Lower lobe of right lung (tissue), 2 donors: Measurements from ENCODE around the gene TOR1B. TPM values are rescaled to one million over a fixed set of nuclear protein-coding genes. Genes with fewer than 3 reads are reported as not detected.
A peak's percentile ranks its signal among the peaks of the same experiment; 100 is the strongest.

ENCODE experiments used
- ATAC-seq, 2 donors: fragments of 200-7000 bp; cut with Tn5 transposase; one replicate each; pipeline ENCODE4 v1.9.1; 2020 to 2022; ENCODE audit warnings: mild to moderate bottlenecking in 2 of 2, moderate library complexity in 2 of 2
- DNase-seq: peaks from one replicate; pipeline ENCODE4 v3.0.0-alpha.2; 2020
- H3K27ac ChIP-seq: fragments of 200-600 bp; one replicate; pipeline ENCODE4 v1.8.0; 2022
- H3K27me3 ChIP-seq: fragments of 200-600 bp; one replicate; pipeline ENCODE4 v1.8.0; 2022; ENCODE audit warnings: low read depth
- H3K36me3 ChIP-seq: fragments of 200-600 bp; one replicate; pipeline ENCODE4 v1.8.0; 2022; ENCODE audit warnings: mild to moderate bottlenecking
- H3K4me1 ChIP-seq: fragments of 200-600 bp; one replicate; pipeline ENCODE4 v1.8.0; 2022
- H3K4me3 ChIP-seq: fragments of 200-600 bp; one replicate; pipeline ENCODE4 v1.8.0; 2022; ENCODE audit warnings: mild to moderate bottlenecking
- H3K9me3 ChIP-seq: fragments of 200-600 bp; one replicate; pipeline ENCODE4 v1.8.0; 2022
- CTCF ChIP-seq: fragments of 200-600 bp; IDR thresholded peaks from one replicate; pipeline ENCODE4 v1.8.0; 2022; ENCODE audit warnings: antibody characterized with exemption, mild to moderate bottlenecking
- intact Hi-C: fragments of 100-400 bp; cut with DNase I; formaldehyde crosslinking; loops from one replicate; pipeline ENCODE4 v1.11.0; 2022
- long read RNA-seq: library from polyadenylated mRNA; unstranded; transcript quantifications from one replicate; pipeline ENCODE4 v2.0.0, GENCODE V29; 2021
- total RNA-seq: library from RNA; stranded (reverse); fragmentation: NEBNext Ultra II Directional; extraction: Animal tissue kit (Norgen Biotek cat#: 25700); gene quantifications from one replicate; pipeline ENCODE4 v1.2.1, GENCODE V29; 2021
- donor health status: DM: no; HTN: yes; CAD: no; lungs with severe emphysema.

Gene TOR1B, protein sequence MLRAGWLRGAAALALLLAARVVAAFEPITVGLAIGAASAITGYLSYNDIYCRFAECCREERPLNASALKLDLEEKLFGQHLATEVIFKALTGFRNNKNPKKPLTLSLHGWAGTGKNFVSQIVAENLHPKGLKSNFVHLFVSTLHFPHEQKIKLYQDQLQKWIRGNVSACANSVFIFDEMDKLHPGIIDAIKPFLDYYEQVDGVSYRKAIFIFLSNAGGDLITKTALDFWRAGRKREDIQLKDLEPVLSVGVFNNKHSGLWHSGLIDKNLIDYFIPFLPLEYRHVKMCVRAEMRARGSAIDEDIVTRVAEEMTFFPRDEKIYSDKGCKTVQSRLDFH
- 34.9 TPM for total RNA-seq
- long read RNA-seq, transcript TOR1B-201 (5 exons, 2,769 nt): major isoform, 32 of 47 reads
- long read RNA-seq, partial matches to known transcripts: 2 of 47 reads
- long read RNA-seq, other reads (novel, unspliced or antisense): 10 of 47 reads

DNA sequence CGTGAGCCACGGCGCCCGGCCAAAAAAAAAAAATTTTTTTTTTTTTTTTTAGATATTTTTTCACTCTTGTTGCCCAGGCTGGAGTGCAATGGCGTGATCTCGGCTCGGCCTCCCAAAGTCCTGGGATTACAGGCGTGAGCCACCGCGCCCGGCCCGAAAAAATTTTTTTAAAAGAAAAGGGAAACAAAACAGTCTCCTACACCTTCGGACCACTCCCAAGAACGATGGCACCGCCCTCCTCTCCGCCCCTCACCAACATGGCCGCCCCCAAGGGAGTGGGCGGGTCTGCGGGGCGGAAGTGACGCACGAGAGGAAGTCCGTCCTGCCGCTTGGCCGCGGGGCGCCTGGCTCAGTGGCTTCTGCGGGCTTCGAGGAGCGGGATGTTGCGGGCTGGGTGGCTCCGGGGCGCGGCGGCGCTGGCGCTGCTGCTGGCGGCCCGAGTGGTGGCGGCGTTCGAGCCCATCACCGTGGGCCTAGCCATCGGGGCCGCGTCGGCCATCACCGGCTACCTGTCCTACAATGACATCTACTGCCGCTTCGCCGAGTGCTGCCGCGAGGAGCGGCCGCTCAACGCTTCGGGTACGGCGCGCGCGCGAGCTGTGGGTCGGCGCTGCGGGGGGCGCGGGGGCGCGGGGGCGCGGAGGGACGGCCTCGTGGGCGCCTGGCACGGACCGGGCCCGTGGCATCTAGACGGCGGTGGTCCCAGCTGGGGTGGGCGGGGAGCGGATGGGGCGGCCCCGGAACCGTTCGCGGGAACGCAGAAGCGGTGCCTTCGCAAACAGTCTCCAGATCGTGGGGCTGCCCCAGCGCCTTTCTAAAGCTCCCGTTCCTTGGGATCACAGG lies at the start of gene TOR1B:
TSS of gene TOR1B (plus strand) at position 352 of the 843 bp plus-strand sequence. CDS start at position 381, 29 bp downstream.
- no peak for TF ChIP-seq CTCF
- Histone ChIP-seq H3K27me3 (no peaks in the 10 kb centered on the region), H3K4me1 (peaks cover 17% of the 10 kb centered on the region), H3K36me3 (peaks cover 17% of the 10 kb centered on the region), H3K4me3 (peak within 1 kb of the TSS; percentile 86), H3K9me3 (no peaks in the 10 kb centered on the region), H3K27ac (peak within 1 kb of the TSS; percentile 84)
- ATAC-seq: peak; percentile 98 to 99
- peak; percentile 95 for DNase-seq
- intact Hi-C loops: no loop called here

DNA sequence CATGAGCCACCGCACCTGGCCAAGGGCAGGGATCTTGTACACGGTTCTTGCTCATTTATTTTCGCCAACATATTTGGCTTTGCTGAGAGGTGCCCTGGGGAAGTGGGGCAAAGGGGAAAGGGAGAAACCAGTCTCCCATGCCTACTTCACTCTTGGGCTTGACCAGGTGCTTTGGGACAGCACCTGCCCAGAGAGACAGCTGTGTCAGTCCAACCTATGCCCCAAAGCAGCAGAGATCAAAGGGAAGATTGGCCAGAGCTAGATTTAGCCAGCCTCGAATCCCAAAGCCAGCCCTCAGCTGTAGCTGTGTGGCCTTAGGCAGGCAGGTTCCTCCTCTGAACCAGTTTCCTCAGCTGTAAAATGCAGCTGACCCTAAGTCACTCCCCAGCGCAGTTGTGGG lies 47.8 kb upstream of the TOR1B start:
- Histone ChIP-seq H3K36me3 (no peaks in the 10 kb centered on the region), H3K27ac (no peak overlapping the region), H3K4me3 (no peak overlapping the region), H3K4me1 (peaks cover 29% of the 10 kb centered on the region), H3K9me3 (no peaks in the 10 kb centered on the region), H3K27me3 (peaks cover 7% of the 10 kb centered on the region)
- DNase-seq: no peak
- intact Hi-C loops: no loop called here
- TF ChIP-seq CTCF: no peak
- no peak for ATAC-seq

DNA sequence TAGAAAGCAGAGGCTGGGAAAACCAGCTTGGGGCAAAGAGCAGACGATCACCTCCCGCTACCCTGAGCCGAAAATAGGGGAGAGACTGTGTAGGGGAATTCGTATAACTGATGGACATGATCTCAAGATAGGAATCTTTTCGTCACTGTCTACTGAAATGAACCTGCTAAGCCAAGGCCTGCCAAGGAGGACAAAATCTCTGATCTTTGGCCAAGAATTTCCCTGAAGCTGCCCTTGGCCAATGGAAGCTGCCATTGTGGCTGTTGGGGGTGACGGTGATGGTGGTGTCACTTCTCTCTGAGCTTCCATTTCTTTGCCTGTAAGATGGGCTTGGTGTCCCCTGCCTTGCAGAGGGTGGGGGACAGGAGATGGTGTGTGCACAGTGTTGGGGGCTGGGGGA lies 46.8 kb upstream of the TOR1B start:
- Histone ChIP-seq H3K27me3 (peaks cover 7% of the 10 kb centered on the region), H3K27ac (no peak overlapping the region), H3K4me1 (peaks cover 29% of the 10 kb centered on the region), H3K36me3 (no peaks in the 10 kb centered on the region), H3K4me3 (no peak overlapping the region), H3K9me3 (no peaks in the 10 kb centered on the region)
- intact Hi-C loops: no loop called here
- TF ChIP-seq CTCF: no peak
- DNase-seq (no peak), ATAC-seq (no peak)

DNA sequence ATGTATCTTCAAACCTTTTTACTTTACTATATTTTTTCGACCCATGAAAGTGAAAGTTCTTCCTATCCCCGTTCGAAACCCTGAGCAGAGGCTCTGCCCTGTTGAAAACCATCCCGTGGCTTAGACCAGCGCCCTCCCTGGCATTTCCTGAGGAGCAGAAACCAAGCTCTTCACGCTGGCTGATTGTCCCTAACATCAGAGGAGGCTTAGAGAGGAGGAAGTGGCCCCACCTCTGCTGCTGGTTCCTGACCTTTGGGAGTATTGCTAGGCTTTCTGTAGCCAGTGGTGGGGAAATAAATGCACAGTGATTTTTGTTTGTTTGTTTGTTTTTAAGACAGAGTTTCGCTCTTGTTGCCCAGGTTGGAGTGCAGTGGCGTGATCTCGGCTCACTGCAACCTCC lies 45.9 kb upstream of the TOR1B start:
- no peak overlapping the region for H3K27ac ChIP-seq
- H3K27me3 ChIP-seq: peaks cover 7% of the 10 kb centered on the region
- no peak for TF ChIP-seq CTCF
- no peaks in the 10 kb centered on the region for H3K36me3 ChIP-seq
- ATAC-seq (peak in 1 of 2 donors; percentile 45), DNase-seq (no peak)
- H3K4me1 ChIP-seq: peaks cover 24% of the 10 kb centered on the region
- intact Hi-C loops: no loop called here
- no peaks in the 10 kb centered on the region for H3K9me3 ChIP-seq
- H3K4me3 ChIP-seq: no peak overlapping the region

GRCh38 chr9:129759319-129759718 lies 43.7 kb upstream of the TOR1B start:
- H3K4me3 ChIP-seq: no peak overlapping the region
- intact Hi-C loops: no loop called here
- DNase-seq (no peak), ATAC-seq (no peak)
- no peaks in the 10 kb centered on the region for H3K36me3 ChIP-seq
- TF ChIP-seq CTCF: no peak
- no peaks in the 10 kb centered on the region for H3K27me3 ChIP-seq
- H3K9me3 ChIP-seq: no peaks in the 10 kb centered on the region
- H3K4me1 ChIP-seq: peaks cover 21% of the 10 kb centered on the region
- H3K27ac ChIP-seq: no peak overlapping the region
